ENCODE measurements around the gene S1PR1.

- TF ChIP-seq POLR2AphosphoS5 (IDR thresholded peaks at IDR 0.05; ENCODE audit: low read depth, low read length), result no peak
- TF ChIP-seq, protein P1, sequence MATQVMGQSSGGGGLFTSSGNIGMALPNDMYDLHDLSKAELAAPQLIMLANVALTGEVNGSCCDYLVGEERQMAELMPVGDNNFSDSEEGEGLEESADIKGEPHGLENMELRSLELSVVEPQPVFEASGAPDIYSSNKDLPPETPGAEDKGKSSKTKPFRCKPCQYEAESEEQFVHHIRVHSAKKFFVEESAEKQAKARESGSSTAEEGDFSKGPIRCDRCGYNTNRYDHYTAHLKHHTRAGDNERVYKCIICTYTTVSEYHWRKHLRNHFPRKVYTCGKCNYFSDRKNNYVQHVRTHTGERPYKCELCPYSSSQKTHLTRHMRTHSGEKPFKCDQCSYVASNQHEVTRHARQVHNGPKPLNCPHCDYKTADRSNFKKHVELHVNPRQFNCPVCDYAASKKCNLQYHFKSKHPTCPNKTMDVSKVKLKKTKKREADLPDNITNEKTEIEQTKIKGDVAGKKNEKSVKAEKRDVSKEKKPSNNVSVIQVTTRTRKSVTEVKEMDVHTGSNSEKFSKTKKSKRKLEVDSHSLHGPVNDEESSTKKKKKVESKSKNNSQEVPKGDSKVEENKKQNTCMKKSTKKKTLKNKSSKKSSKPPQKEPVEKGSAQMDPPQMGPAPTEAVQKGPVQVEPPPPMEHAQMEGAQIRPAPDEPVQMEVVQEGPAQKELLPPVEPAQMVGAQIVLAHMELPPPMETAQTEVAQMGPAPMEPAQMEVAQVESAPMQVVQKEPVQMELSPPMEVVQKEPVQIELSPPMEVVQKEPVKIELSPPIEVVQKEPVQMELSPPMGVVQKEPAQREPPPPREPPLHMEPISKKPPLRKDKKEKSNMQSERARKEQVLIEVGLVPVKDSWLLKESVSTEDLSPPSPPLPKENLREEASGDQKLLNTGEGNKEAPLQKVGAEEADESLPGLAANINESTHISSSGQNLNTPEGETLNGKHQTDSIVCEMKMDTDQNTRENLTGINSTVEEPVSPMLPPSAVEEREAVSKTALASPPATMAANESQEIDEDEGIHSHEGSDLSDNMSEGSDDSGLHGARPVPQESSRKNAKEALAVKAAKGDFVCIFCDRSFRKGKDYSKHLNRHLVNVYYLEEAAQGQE (IDR thresholded peaks at IDR 0.05; ENCODE audit: insufficient read depth in 1 of 2, low read depth in 2 of 2, low read length in 2 of 2), result no peak
- TF ChIP-seq TAF1 (IDR thresholded peaks at IDR 0.05; ENCODE audit: borderline replicate concordance, insufficient read depth, low read length), result no peak
These were observed 37.2 kb upstream of the S1PR1 start for GRCh38 chr1:101199637-101199982.
